ENCODE results near the gene HNRNPUL2.
A peak's percentile ranks its signal among the peaks of the same experiment; 100 is the strongest.

DNA sequence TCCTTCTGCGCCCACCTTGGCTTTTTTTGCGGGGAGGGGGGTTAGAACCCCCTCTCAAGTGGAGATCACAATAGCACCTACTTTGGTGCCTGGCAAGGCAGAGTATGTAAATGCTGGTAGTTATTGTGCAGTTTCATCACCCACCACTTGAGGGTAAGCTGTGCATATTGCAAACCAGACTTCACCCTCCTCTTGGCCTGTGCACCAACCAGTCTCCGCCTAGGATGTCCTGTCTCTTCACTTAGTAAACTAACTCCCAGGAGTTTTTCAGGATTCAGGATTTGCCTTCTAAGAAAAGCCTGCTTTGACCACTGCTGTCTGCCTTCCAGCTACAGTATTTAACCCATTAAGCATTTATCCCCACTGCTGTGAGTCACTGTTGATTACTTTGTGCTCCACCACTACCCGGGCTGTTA, 46.4 kb downstream of the HNRNPUL2 start:
- TF ChIP-seq CTCF (IDR thresholded peaks at IDR 0.05) (peak; percentile 24 to 72 (median 55)), POLR2A (IDR thresholded peaks at IDR 0.05) (peak in 1 of 2 donors; percentile 19)
